ENCODE results near the gene MRPL32.

The MRPL32 gene

GRCh38 chr7:42984137-42984536, 52.0 kb downstream of the MRPL32 start:
- no peak overlapping the region for H3K27ac ChIP-seq (ENCODE audit: low read depth, low read length)
- TF ChIP-seq EZH2phosphoT487 (conservative IDR thresholded peaks at IDR 0.05; ENCODE audit: low read length): no peak
- TF ChIP-seq, protein P1, sequence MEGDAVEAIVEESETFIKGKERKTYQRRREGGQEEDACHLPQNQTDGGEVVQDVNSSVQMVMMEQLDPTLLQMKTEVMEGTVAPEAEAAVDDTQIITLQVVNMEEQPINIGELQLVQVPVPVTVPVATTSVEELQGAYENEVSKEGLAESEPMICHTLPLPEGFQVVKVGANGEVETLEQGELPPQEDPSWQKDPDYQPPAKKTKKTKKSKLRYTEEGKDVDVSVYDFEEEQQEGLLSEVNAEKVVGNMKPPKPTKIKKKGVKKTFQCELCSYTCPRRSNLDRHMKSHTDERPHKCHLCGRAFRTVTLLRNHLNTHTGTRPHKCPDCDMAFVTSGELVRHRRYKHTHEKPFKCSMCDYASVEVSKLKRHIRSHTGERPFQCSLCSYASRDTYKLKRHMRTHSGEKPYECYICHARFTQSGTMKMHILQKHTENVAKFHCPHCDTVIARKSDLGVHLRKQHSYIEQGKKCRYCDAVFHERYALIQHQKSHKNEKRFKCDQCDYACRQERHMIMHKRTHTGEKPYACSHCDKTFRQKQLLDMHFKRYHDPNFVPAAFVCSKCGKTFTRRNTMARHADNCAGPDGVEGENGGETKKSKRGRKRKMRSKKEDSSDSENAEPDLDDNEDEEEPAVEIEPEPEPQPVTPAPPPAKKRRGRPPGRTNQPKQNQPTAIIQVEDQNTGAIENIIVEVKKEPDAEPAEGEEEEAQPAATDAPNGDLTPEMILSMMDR (IDR thresholded peaks at IDR 0.05; ENCODE audit: insufficient read depth, low read length, poor library complexity, severe bottlenecking): no peak
- H3K4me2 ChIP-seq (ENCODE audit: low read depth, low read length, poor library complexity, severe bottlenecking): no peak overlapping the region

DNA sequence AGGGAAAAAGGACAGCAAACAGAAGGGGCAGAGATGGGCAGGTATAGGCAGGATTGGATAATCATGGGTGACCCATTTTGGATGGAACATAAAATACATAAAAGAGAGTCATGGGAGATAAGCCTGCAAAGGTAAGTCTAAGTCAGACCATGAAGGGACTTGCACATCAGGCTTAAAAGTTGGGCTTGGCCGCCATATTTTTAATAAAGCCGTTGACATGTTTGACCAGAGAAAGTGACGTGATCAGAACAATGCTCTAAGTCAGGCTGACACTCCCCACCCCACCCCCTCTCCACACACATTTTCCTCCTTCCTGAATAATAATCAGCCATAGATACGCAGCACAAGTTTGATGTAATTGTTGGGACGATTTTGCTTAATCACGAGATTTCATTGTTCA, 54.0 kb downstream of the MRPL32 start:
- Histone ChIP-seq H3K79me2 (ENCODE audit: insufficient read depth, low read length) (no peaks in the 10 kb centered on the region), H2AFZ (ENCODE audit: low read depth, low read length, severe bottlenecking) (no peak overlapping the region)

More at GRCh38 chr7:42984137-42984536, 52.0 kb downstream of the MRPL32 start:
- no peaks in the 10 kb centered on the region for H3K27me3 ChIP-seq (ENCODE audit: low read length)
- H3K4me3 ChIP-seq (ENCODE audit: insufficient read depth, low read length, poor library complexity, severe bottlenecking): no peak overlapping the region
- no peaks in the 10 kb centered on the region for H3K79me2 ChIP-seq (ENCODE audit: insufficient read depth, low read length)
- H2AFZ ChIP-seq (ENCODE audit: low read depth, low read length, severe bottlenecking): no peak overlapping the region
- H3K36me3 ChIP-seq (ENCODE audit: low read length): no peaks in the 10 kb centered on the region
- no peaks in the 10 kb centered on the region for H3K9me2 ChIP-seq (replicated peaks; ENCODE audit: insufficient read depth, low read length)
- peaks cover 8% of the 10 kb centered on the region; the same call in 1 of the 2 replicates for H3K9me3 ChIP-seq (ENCODE audit: insufficient read depth, low read length)
- no peaks in the 10 kb centered on the region for H4K20me1 ChIP-seq (ENCODE audit: low read depth, low read length)
- H3F3A ChIP-seq (ENCODE audit: insufficient read depth): no peaks in the 10 kb centered on the region
- no peak overlapping the region for H3K9ac ChIP-seq (ENCODE audit: low read length)

DNA sequence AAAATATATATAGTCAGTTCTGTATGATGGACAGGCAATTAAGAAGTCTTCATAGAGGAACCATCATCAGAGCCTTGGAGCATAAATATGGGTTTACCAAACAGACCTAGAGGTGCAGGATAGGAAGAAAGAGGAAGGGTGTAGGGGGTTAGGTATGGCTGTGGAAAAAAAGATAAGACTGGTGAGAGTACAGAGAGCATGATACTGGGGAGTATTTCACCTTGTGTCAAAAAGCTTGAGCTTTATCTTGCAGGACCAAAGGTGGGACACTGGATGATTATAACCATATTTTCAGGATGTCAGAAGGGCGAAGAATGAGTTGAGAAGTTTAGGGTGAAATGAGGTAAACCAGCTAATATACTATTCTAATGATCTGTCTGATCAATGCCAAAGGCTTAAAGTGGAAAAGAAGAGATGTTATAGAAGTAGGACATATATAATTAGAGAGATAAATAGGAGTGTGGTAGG, 54.6 kb downstream of the MRPL32 start:
- peaks cover 8% of the 10 kb centered on the region; the same call in 1 of the 2 replicates for H3K9me3 ChIP-seq (ENCODE audit: insufficient read depth, low read length)
- H3K4me2 ChIP-seq (ENCODE audit: low read depth, low read length, poor library complexity, severe bottlenecking): no peak overlapping the region
- H4K20me1 ChIP-seq (ENCODE audit: low read depth, low read length): no peaks in the 10 kb centered on the region
- no peak overlapping the region for H2AFZ ChIP-seq (ENCODE audit: low read depth, low read length, severe bottlenecking)
- no peaks in the 10 kb centered on the region for H3F3A ChIP-seq (ENCODE audit: insufficient read depth)
- TF ChIP-seq EZH2phosphoT487 (conservative IDR thresholded peaks at IDR 0.05; ENCODE audit: low read length): no peak
- TF ChIP-seq, protein P1 (IDR thresholded peaks at IDR 0.05; ENCODE audit: insufficient read depth, low read length, poor library complexity, severe bottlenecking): no peak
- H3K9me2 ChIP-seq (replicated peaks; ENCODE audit: insufficient read depth, low read length): no peaks in the 10 kb centered on the region
- H3K27ac ChIP-seq (ENCODE audit: low read depth, low read length): no peak overlapping the region
- no peak overlapping the region for H3K4me3 ChIP-seq (ENCODE audit: insufficient read depth, low read length, poor library complexity, severe bottlenecking)
- no peaks in the 10 kb centered on the region for H3K36me3 ChIP-seq (ENCODE audit: low read length)
- no peaks in the 10 kb centered on the region for H3K27me3 ChIP-seq (ENCODE audit: low read length)
- H3K9ac ChIP-seq (ENCODE audit: low read length): no peak overlapping the region
- no peaks in the 10 kb centered on the region for H3K79me2 ChIP-seq (ENCODE audit: insufficient read depth, low read length)

More for the DNA sequence above, 54.0 kb downstream of the MRPL32 start:
- no peaks in the 10 kb centered on the region for H3F3A ChIP-seq (ENCODE audit: insufficient read depth)
- no peak overlapping the region for H3K4me3 ChIP-seq (ENCODE audit: insufficient read depth, low read length, poor library complexity, severe bottlenecking)
- no peak for TF ChIP-seq EZH2phosphoT487 (conservative IDR thresholded peaks at IDR 0.05; ENCODE audit: low read length)
- TF ChIP-seq, protein P1 (IDR thresholded peaks at IDR 0.05; ENCODE audit: insufficient read depth, low read length, poor library complexity, severe bottlenecking): no peak
- no peaks in the 10 kb centered on the region for H3K27me3 ChIP-seq (ENCODE audit: low read length)
- H4K20me1 ChIP-seq (ENCODE audit: low read depth, low read length): no peaks in the 10 kb centered on the region
- H3K9me3 ChIP-seq (ENCODE audit: insufficient read depth, low read length): peaks cover 8% of the 10 kb centered on the region; the same call in 1 of the 2 replicates
- no peak overlapping the region for H3K9ac ChIP-seq (ENCODE audit: low read length)
- H3K27ac ChIP-seq (ENCODE audit: low read depth, low read length): no peak overlapping the region
- H3K36me3 ChIP-seq (ENCODE audit: low read length): no peaks in the 10 kb centered on the region
- H3K9me2 ChIP-seq (replicated peaks; ENCODE audit: insufficient read depth, low read length): no peaks in the 10 kb centered on the region
- H3K4me2 ChIP-seq (ENCODE audit: low read depth, low read length, poor library complexity, severe bottlenecking): no peak overlapping the region
